Parietal lobe (tissue), 1 donor: Measurements from ENCODE around the gene IFT25. TPM values are rescaled to one million over a fixed set of nuclear protein-coding genes. Genes with fewer than 3 reads are reported as not detected.

Experiments used
- total RNA-seq: library from RNA; depleted of rRNA; stranded (reverse); fragments of >200 nt; gene quantifications from one replicate; pipeline ENCODE4 v1.2.3, GENCODE V29; 2014

IFT25 gene
- total RNA-seq, result 29.4 TPM

DNA sequence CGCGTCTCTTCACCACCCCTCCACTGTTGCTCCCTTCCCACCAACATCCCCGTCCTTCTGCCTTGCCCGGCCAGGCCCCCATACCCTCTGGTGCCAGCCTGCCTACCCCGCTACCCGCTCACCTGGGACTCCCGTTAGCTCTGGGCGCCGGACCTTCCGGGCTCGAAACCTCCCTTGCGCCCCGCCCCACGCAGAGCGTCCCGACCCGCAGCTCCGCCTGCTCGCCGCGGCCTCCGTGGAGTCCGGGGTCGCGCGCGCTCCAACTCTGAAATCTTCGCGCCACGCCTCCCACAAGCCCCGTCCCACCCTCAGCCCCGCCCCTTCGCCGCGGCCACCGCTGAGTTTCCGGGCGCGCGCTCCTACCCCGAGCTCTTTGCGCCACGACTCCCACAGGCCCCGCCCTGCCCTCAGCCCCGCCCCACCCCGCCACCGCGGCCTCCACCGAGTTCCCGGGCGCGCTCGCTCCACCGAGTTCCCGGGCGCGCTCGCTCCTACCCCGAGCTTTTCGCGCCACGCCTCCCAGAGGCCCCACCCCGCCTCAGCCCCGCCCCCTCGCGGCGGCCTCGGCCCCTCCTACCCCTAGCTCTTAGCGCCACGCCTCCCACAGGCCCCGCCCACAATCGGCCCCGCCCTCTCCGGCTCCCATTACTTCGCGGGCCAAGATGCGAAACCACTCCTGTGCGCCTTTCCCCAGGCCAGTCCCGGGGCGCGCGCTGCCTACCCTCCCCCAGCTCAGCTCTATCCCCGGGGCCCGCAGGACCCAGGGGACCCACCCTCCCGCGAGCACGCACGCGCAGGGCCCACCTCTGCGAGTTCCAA is at the start of gene IFT25:
TSS of gene IFT25 (minus strand) at position 267 of the 819 bp plus-strand sequence. CDS start 5,617 bp downstream, outside the sequence.

DNA sequence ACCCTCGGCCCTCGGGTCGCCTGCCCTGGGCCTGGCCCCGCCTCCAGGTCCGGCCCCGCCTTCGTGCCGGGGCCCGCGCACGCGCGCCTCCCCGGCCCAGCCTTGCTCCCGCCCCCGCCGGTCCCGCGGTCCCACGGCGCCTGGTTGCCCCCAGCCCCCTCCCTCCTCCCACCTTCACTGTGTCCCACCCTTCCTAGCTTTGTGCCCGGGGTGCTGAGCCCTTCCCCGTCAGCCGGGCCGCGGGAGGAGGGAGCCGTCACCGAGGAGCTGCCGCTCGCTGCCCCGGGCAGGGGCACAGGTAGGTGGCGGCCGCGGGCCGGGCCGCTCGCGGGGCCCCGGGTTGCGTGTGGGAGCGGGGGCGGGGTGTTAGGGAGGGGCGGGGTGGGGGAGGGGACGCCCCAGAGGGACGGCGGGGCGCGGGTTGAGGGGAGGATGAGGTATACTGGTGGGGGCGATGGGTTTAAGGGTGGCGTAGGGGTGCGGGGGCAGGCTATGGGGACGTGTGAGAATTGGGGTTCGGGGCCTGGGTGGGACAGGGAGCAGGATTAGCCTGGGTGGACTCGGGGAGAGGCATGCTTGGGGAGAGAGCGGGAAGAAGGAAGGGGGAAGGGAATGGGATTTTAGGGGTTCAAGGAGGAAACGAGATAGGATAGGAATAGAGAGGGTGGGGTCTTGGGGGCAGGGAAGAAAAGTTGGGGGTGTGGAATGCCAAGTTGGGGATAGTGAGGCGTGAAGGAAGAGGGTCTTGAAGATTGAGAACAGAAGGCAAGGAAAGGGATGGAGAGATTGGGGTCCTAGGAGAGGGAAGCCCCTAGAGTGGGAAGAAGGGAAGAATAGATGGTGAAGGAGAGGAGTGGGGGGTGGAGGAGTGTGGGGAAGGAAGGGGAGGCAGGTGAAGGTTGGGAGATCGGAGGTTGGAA is 1.0 kb upstream of the IFT25 start, which contains the start of gene LRRC42:
TSS of gene LRRC42 (plus strand) at position 99 of the 920 bp plus-strand sequence. CDS start 5,650 bp downstream, outside the sequence.

DNA sequence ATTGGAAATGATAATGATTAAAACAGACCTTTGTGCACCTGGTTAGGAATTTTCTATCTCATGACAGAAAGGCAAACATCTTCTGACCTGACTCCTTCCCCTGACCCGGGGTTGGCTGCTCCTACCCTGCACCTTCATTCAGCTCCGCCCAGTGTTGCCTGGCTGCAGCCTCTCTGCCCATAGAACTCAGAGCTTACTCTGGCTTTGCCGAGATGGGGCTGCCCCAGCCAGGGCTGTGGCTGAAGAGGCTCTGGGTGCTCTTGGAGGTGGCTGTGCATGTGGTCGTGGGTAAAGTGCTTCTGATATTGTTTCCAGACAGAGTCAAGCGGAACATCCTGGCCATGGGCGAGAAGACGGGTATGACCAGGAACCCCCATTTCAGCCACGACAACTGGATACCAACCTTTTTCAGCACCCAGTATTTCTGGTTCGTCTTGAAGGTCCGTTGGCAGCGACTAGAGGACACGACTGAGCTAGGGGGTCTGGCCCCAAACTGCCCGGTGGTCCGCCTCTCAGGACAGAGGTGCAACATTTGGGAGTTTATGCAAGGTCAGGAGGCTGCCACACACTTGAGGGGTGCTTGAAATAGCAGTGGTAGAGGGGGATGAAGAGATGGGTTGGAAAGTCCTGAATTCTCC is 51.4 kb downstream of the IFT25 start, which contains the start of gene DIO1:
TSS of gene DIO1 (plus strand) at position 189 of the 638 bp plus-strand sequence. CDS start at position 213, 24 bp downstream.

DNA sequence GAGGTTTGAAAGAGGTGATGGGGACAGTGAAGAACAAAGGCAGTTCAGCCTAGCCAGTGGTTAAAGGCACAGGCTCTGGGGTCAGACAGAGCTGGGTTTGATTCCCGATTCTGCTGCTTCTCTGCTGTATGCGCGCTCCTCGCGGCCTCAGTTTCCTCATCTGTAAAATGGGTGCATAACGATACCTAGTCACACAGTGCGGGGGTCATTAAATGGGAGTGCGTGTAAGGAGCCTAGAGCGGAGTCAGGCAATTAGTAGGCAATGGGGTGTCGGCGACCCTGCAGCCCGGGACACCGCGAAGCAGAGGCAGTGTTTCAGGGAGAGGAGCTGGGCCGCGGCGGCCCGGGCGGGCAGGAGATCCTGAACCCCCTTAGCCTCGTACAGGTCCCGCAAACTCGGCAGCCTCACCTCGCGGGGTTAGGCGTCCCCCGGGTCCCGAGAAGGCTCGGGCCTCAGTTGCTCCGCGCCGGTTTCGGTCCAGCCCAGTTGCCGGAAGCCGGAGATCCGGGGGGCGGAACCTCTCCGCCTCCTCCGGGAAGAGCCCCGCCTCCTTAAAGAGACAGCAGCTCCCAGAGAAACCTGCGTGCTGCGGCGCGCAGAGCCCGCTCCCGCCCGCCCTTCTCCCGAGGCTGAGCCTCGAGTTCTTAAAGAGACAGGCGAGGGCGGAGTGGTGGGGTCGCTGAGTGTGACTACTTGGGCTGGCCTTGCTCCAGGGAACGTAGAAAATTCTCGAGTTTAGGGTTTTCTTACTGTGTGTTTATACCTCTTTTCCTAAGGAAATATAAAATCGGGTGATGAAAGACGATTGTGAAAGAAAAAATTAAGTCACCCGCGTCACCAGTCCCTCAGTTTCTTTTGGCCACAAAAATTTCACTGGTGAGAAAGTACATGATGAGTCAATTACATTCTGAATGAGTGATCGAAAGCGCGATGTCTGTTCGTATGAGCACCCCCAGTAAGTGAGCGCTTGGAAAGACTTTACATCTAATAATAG is 55.9 kb downstream of the IFT25 start, which contains the start of gene YIPF1:
TSS of gene YIPF1 (minus strand) at position 494 of the 995 bp plus-strand sequence. CDS start 860 bp downstream, outside the sequence.

Other genes starting within 250 kb of the IFT25 start
- gene GLIS1, start 206.5 kb downstream of the IFT25 start, total RNA-seq, result not detected
- 31.6 TPM for gene NDC1, start 107.4 kb downstream of the IFT25 start, total RNA-seq
- gene YIPF1, start 55.9 kb downstream of the IFT25 start, total RNA-seq, result 14.1 TPM
- not detected for gene DIO1, start 51.5 kb downstream of the IFT25 start, total RNA-seq
- 17.2 TPM for gene LRRC42, start 651 bp upstream of the IFT25 start, total RNA-seq
- gene LDLRAD1, start 72.5 kb upstream of the IFT25 start, total RNA-seq, result not detected
- 94.8 TPM for gene TMEM59, start 107.5 kb upstream of the IFT25 start, total RNA-seq
- 7.5 TPM for gene TCEANC2, start 107.9 kb upstream of the IFT25 start, total RNA-seq
- gene CDCP2, start 207.3 kb upstream of the IFT25 start, total RNA-seq, result not detected